Sigmoid colon (tissue), 7 donors: ENCODE measurements around the gene GABBR2. TPM values are rescaled to one million over a fixed set of nuclear protein-coding genes. Genes with fewer than 3 reads are reported as not detected.

Source experiments
- DNase-seq: peaks from one replicate; pipeline ENCODE4 v3.0.0-alpha.2; 2019
- H3K27ac ChIP-seq, 4 donors: fragments of 200-600 bp; sonication (generic); one replicate each; pipeline ENCODE4 v1.5.1; 2016 to 2019; ENCODE audit warnings: mild to moderate bottlenecking in 1 of 4
- H3K27me3 ChIP-seq, 3 donors: fragments of 200-600 bp; sonication (generic); one replicate each; pipeline ENCODE4 v1.5.1; 2019; ENCODE audit warnings: mild to moderate bottlenecking in 1 of 3
- H3K36me3 ChIP-seq, 4 donors: fragments of 200-600 bp; sonication (generic); one replicate each; pipeline ENCODE4 v1.5.1; 2016 to 2019
- H3K4me1 ChIP-seq, 4 donors: fragments of 200-600 bp; sonication (generic); one replicate each; pipeline ENCODE4 v1.5.1; 2017 to 2019
- H3K4me3 ChIP-seq, 4 donors: fragments of 200-600 bp; sonication (generic); one replicate each; pipeline ENCODE4 v1.5.1; 2017 to 2019; ENCODE audit warnings: mild to moderate bottlenecking in 2 of 4, moderate library complexity in 1 of 4
- H3K9me3 ChIP-seq, 4 donors: fragments of 200-600 bp in 3 of 4; sonication (generic) in 3 of 4; one replicate each; pipeline versions ENCODE4 v1.5.1 to v1.6.1; 2013 to 2019
- CTCF ChIP-seq, 4 experiments: fragments of 450-650 bp in 3 of 4; fragments of 200-600 bp in 1 of 4; IDR thresholded peaks; one replicate each; pipeline ENCODE4 v1.5.1; 2016 to 2019; ENCODE audit warnings: antibody characterized with exemption in 4 of 4, mild to moderate bottlenecking in 3 of 4, moderate library complexity in 2 of 4
- EP300 ChIP-seq, 4 donors: sonication (generic); formaldehyde crosslinking; IDR thresholded peaks; one replicate each; pipeline ENCODE4 v1.6.1; 2017; ENCODE audit warnings: antibody characterized with exemption in 4 of 4
- POLR2A ChIP-seq, 2 donors: fragments of 450-650 bp; IDR thresholded peaks; one replicate each; pipeline ENCODE4 v1.6.1; 2016; ENCODE audit warnings: antibody characterized with exemption in 2 of 2, mild to moderate bottlenecking in 2 of 2, moderate library complexity in 2 of 2
- POLR2AphosphoS5 ChIP-seq, 4 donors: sonication (generic); formaldehyde crosslinking; IDR thresholded peaks; one replicate each; pipeline ENCODE4 v1.6.1; 2017; ENCODE audit warnings: antibody characterized with exemption in 4 of 4
- WGBS, 2 donors: extraction: QIAGEN DNeasy Blood & Tissue Kit; methylation state at CpG; one replicate each; pipeline ENCODE4 v1.1.7; 2013; 5-methylcytosine and 5-hydroxymethylcytosine counted together
- intact Hi-C: fragments of 100-400 bp; cut with DNase I; formaldehyde crosslinking; loops from one replicate; pipeline ENCODE4 v1.15.1; 2023
- polyA plus RNA-seq, 3 donors: library from polyadenylated mRNA; stranded (reverse); fragments of 200-250 nt; gene quantifications; one replicate each; pipeline ENCODE4 v1.2.3, GENCODE V29; 2013
- total RNA-seq, 4 donors: library from RNA; depleted of rRNA; stranded (reverse); fragments of >200 nt; gene quantifications; one replicate each; pipeline ENCODE4 v1.1.0, GENCODE V29; 2016
- donor health status: healthy with polysubstance abuse.
- donor health status: Bipolar disorder and iron deficiency.
- donor health status: healthy.

The GABBR2 gene
- total and polyA plus RNA-seq, 7 donors, result under 0.01 to 0.04 (median under 0.01) TPM; not detected in 4

- TF ChIP-seq POLR2AphosphoS5 (IDR thresholded peaks at IDR 0.05), result no peak
- TF ChIP-seq CTCF (IDR thresholded peaks at IDR 0.05), result no peak
- TF ChIP-seq POLR2A (IDR thresholded peaks at IDR 0.05), result no peak
- TF ChIP-seq EP300 (IDR thresholded peaks at IDR 0.05), result no peak
- 89 to 92% methylated on average over 4 of the region's 4 CpGs for WGBS, 2 donors
- H3K27me3 ChIP-seq, result no peaks in the 10 kb centered on the region
- H3K4me3 ChIP-seq, result no peak overlapping the region
- no peaks in the 10 kb centered on the region for H3K36me3 ChIP-seq
- intact Hi-C loops, result no loop called here
- DNase-seq, result no peak
- no peak overlapping the region for H3K27ac ChIP-seq
- H3K9me3 ChIP-seq, result no peaks in the 10 kb centered on the region
- no peaks in the 10 kb centered on the region for H3K4me1 ChIP-seq
Measured at GRCh38 chr9:98304381-98304780, 404.4 kb downstream of the GABBR2 start.

GRCh38 chr9:98303633-98304125 is 405.1 kb downstream of the GABBR2 start:
- Histone ChIP-seq H3K36me3 (no peaks in the 10 kb centered on the region), H3K4me1 (no peaks in the 10 kb centered on the region), H3K9me3 (no peaks in the 10 kb centered on the region), H3K27me3 (no peaks in the 10 kb centered on the region), H3K27ac (no peak overlapping the region), H3K4me3 (no peak overlapping the region)
- intact Hi-C loops, result no loop called here
- TF ChIP-seq POLR2A (IDR thresholded peaks at IDR 0.05) (no peak), CTCF (IDR thresholded peaks at IDR 0.05) (no peak), POLR2AphosphoS5 (IDR thresholded peaks at IDR 0.05) (no peak), EP300 (IDR thresholded peaks at IDR 0.05) (no peak)
- DNase-seq, result no peak
- WGBS, 2 donors, result 79 to 90% methylated on average over 8 of the region's 8 CpGs

- 81 to 88% methylated on average over 13 of the region's 13 CpGs for WGBS, 2 donors
- H3K9me3 ChIP-seq, result no peaks in the 10 kb centered on the region
- intact Hi-C loops, result no loop called here
- no peak for TF ChIP-seq POLR2A (IDR thresholded peaks at IDR 0.05)
- H3K4me1 ChIP-seq, result no peaks in the 10 kb centered on the region
- no peak overlapping the region for H3K4me3 ChIP-seq
- H3K27me3 ChIP-seq, result no peaks in the 10 kb centered on the region
- no peak overlapping the region for H3K27ac ChIP-seq
- no peaks in the 10 kb centered on the region for H3K36me3 ChIP-seq
- no peak for DNase-seq
Measured at GRCh38 chr9:98302938-98303632, 405.6 kb downstream of the GABBR2 start.

GRCh38 chr9:98302150-98302549 is 406.6 kb downstream of the GABBR2 start:
- WGBS, 2 donors, result 77 to 87% methylated on average over 5 of the region's 5 CpGs
- Histone ChIP-seq H3K9me3 (no peaks in the 10 kb centered on the region), H3K36me3 (no peaks in the 10 kb centered on the region), H3K27me3 (no peaks in the 10 kb centered on the region), H3K4me1 (no peaks in the 10 kb centered on the region), H3K27ac (no peak overlapping the region), H3K4me3 (no peak overlapping the region)
- no peak for TF ChIP-seq CTCF (IDR thresholded peaks at IDR 0.05)
- no peak for TF ChIP-seq EP300 (IDR thresholded peaks at IDR 0.05)
- no peak for TF ChIP-seq POLR2A (IDR thresholded peaks at IDR 0.05)
- TF ChIP-seq POLR2AphosphoS5 (IDR thresholded peaks at IDR 0.05), result no peak
- intact Hi-C loops, result no loop called here
- no peak for DNase-seq

GRCh38 chr9:98300611-98301010 is 408.1 kb downstream of the GABBR2 start:
- 87 to 90% methylated on average over 3 of the region's 3 CpGs for WGBS, 2 donors
- Histone ChIP-seq H3K4me1 (no peaks in the 10 kb centered on the region), H3K27ac (no peak overlapping the region), H3K36me3 (no peaks in the 10 kb centered on the region), H3K27me3 (no peaks in the 10 kb centered on the region), H3K9me3 (no peaks in the 10 kb centered on the region), H3K4me3 (no peak overlapping the region)
- intact Hi-C loops, result no loop called here
- TF ChIP-seq CTCF (IDR thresholded peaks at IDR 0.05), result no peak
- no peak for TF ChIP-seq POLR2A (IDR thresholded peaks at IDR 0.05)
- no peak for TF ChIP-seq EP300 (IDR thresholded peaks at IDR 0.05)
- TF ChIP-seq POLR2AphosphoS5 (IDR thresholded peaks at IDR 0.05), result no peak
- DNase-seq, result no peak
